Measurements from ENCODE around the gene CSNK2A3.
"Not testable (repeated sequence)": the region's sequence is repeated elsewhere in the genome, so short reads cannot be mapped to it uniquely, and the experiment has no call there.

CSNK2A3 gene

GRCh38 chr11:11352878-11353277 is at the start of gene CSNK2A3:
Gene CSNK2A3, minus strand, starts transcription at chr11:11353250. Its CDS starts 131 bp downstream, at chr11:11353119.
- DNase-seq (ENCODE audit: low read depth in 2 of 2), result not testable (repeated sequence)

DNA sequence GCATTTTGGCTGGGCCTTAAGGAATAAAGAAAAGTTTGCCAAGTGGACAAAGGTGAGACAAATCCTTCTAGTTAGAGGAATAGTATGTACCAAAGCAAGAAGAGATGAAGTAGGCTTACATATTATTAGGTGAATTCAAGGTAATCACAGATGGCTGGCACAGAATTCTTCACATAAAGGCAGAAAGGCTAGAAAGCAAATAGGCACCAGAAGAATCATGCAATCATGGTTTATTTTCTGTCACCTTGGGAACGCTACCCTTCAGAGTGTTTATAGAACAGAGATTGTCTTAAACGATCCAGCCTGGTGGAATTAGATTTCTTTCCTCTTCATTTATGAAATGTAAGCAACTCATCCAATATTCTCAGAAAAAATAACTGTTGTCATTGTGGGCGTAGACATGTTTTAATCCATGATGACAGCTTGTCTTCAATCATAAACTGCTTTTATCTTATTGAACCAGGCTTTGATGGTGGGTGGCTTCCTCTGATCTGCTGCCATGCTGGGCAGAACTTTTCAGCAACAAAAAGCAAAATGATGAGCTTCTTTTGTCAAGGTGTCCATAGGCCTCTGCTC is 49.0 kb upstream of the CSNK2A3 start:
- DNase-seq (ENCODE audit: low read depth in 2 of 2), result no peak

GRCh38 chr11:11400635-11401232 is 47.7 kb upstream of the CSNK2A3 start:
- no peak for DNase-seq (ENCODE audit: low read depth in 2 of 2)

- DNase-seq (ENCODE audit: low read depth in 2 of 2), result no peak
These were observed 47.1 kb upstream of the CSNK2A3 start for GRCh38 chr11:11400121-11400520.

- no peak for DNase-seq (ENCODE audit: low read depth in 2 of 2)
These were observed 44.7 kb upstream of the CSNK2A3 start for GRCh38 chr11:11397781-11398180.

DNA sequence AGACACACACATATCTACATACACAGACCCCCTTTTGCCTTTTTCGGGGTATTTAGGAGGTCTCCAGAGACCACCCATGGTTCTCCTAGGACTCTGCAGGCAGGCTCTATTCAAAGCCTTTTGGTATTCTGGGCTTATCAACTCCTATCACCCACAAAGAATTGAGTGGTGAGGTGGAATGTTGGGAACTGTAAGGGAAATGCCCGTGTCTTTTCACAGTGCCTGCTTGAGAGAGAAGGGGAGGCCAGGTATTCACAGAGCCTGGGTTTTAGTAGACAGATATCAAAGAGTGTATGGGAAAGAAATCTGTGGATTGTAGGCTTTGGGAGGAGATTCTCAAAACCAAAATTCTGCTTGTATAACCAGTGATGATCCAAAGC is 44.0 kb upstream of the CSNK2A3 start:
- no peak for DNase-seq (ENCODE audit: low read depth in 2 of 2)

DNA sequence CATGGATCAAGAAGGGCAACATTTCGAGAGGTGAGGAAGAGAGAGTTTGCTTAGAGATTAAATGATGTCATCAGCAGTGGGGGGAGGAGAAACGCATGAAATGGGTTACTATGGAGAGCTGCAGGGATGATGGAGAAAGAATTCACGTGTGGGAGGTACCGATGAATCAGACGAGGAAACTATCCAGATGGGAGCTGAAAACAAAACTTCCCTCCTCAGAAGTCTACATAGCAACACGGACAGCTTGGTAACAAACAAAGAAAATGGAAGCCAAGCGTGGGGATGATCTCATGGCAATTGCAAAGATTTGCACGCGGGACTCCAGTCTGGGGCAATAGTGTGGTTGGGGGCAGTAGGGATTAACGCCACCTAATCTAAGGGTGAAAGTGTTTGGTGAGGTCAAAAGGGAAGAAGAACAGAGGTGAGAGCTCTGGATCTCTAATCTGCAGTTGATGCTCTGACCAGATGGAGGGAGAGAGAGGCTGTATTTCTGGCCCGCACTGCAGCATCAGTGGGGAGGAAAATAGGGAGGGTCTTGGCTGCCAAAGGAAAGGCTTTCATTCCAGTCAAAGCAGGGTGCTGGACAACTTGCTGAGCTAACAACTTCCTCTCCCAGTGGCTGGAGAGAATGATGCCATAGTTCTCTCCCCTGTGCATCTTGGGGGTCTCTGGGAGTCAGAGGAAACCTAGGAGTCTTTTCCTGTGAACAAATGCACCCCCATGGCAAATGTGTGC is 43.4 kb upstream of the CSNK2A3 start:
- DNase-seq (ENCODE audit: low read depth in 2 of 2), result no peak

GRCh38 chr11:11395126-11395525 is 42.1 kb upstream of the CSNK2A3 start:
- DNase-seq (ENCODE audit: low read depth in 2 of 2), result no peak

DNA sequence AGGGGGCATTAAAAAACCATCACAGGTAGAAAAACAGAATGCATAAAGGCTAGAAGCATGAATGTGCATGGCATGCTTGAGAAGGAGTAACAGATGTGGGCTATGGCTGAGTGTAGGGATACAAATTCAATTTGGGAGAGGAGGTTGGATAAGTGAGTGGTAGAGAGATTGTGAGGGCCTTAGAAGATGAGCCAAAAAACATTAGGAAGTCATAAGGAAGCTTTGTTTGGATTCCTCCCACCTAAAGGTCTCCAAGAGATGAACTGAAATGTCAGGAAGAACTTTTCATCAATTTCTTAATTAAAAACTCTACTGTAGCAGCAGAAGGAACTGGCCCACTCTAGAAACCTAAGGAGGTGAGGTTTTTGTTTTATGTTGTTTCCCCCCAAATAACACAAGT is 41.2 kb upstream of the CSNK2A3 start:
- no peak for DNase-seq (ENCODE audit: low read depth in 2 of 2)

DNA sequence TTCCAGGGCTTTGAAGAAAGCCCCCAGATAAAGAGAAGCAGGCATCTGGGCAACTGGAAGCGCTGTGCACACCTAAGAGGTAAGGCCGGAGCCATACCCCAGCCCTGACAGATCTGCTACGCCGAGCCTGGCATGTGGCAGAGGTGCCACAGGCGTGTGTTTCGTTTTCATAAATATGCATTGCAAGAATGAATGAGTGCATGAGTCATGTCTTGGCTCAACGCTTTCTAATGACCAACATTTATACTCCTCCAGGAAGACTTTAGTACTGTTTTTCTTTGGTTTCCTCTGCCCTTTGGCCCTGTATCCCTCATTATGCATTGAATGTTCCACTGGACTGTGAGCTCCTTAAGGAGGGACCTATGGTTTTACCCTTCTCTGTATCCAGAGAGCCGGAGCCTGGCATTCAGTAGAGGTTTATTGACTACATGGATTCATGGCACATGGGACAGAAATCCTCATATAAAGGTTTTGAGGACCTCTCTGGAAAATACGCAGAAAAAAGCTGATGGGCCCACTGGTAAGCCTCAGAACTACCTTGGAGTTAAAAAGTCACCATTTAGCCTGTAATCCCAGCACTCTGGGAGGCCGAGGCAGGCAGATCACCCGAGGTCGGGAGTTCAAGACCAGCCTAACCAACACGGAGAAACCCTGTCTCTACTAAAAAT is 38.9 kb upstream of the CSNK2A3 start:
- DNase-seq (ENCODE audit: low read depth in 2 of 2), result no peak

- DNase-seq (ENCODE audit: low read depth in 2 of 2), result no peak
These were observed 38.1 kb upstream of the CSNK2A3 start for GRCh38 chr11:11391169-11391568.

GRCh38 chr11:11390068-11390771 is 37.2 kb upstream of the CSNK2A3 start:
- no peak for DNase-seq (ENCODE audit: low read depth in 2 of 2)

DNA sequence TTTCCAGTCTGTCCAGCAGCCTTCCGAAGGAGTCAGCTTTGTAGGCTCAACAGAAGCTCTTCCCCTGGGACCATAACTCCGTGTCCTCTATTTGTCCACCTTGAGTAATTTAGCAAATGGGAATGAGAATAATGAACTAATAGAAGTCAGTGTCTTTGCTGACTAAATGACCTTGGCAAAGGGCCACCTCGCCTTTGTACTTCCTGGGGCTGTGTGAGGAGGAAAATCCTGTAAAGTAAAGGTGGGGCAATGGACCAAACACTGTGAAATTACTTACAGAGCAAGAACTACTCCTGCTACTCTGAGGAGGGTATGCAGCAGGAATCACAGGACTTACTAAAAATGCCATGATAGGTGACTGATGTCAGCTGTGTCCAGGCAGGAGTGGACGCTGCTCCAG is 36.2 kb upstream of the CSNK2A3 start:
- DNase-seq (ENCODE audit: low read depth in 2 of 2), result no peak

- no peak for DNase-seq (ENCODE audit: low read depth in 2 of 2)
These were observed 34.7 kb upstream of the CSNK2A3 start for GRCh38 chr11:11387622-11388305.

- DNase-seq (ENCODE audit: low read depth in 2 of 2), result no peak
These were observed 34.2 kb upstream of the CSNK2A3 start for GRCh38 chr11:11387207-11387606.

DNA sequence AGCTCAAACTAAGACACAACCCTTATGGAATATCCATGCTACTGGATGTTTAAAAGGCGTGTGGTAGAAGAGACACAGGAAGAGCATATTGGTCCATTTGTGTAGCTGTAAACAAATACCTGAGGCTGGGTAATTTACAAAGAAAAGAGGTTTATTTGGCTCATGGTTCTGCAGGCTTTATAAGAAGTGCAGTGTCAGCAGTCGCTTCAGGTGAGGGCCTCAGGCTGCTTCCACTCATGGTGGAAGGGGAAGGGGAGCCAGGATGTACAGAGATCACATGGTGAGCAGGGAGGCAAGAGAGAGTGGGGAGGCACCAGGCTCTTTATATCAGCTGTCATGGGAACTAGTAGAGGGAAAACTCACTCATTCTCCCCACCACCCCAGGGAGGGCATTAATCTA is 31.8 kb upstream of the CSNK2A3 start:
- DNase-seq (ENCODE audit: low read depth in 2 of 2), result no peak

- DNase-seq (ENCODE audit: low read depth in 2 of 2), result no peak
These were observed 30.9 kb upstream of the CSNK2A3 start for GRCh38 chr11:11383995-11384394.

GRCh38 chr11:11382858-11383532 is 29.9 kb upstream of the CSNK2A3 start:
- no peak for DNase-seq (ENCODE audit: low read depth in 2 of 2)

DNA sequence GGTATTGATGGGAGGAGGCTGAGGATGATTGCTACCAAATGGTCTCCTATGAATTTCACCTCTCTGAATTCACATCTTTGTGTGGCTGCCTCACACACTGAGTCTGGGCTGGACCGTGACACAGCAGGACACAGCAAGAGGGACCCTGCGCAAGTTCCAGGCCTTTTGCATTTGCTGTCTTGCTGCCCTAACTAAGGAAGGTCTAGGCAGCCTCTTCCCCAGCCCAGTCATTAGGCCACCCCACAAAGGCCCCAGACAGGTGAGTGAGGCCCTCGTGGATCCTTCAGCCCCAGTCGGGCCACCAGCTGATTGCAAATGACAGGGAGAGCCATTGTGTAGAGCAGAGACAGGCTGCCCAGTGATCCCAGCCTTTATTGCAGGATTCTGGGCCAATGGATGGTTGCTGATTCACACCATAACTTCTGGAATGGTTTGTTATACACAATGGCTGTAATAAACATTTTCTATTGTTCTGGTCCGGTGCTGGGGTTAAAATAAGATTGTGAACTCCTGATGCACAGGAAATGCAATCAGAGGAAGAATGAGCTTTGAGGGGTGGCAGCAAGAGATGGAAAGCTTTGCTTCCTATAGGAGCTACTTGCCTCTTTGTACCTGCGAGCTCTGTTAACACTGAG is 28.5 kb upstream of the CSNK2A3 start:
- no peak for DNase-seq (ENCODE audit: low read depth in 2 of 2)

GRCh38 chr11:11380883-11381282 is 27.8 kb upstream of the CSNK2A3 start:
- no peak for DNase-seq (ENCODE audit: low read depth in 2 of 2)

Data from stimulated activated CD4-positive, alpha-beta T cell treated with anti-CD3 and anti-CD28 coated beads, Interleukin-15, amount 100 ng/mL, for 48 hours (primary cell).